HEK293 (cell line): Measurements from ENCODE around the gene GPBP1.

Experiments
- BCL6B ChIP-seq: fragments of 450-650 bp; formaldehyde crosslinking; IDR thresholded peaks from 2 replicates; pipeline ENCODE4 v1.5.1; 2017; ENCODE audit warnings: missing biosample characterization, missing genetic modification characterization
- KLF1 ChIP-seq: fragments of 450-650 bp; formaldehyde crosslinking; IDR thresholded peaks from 2 replicates; pipeline ENCODE4 v1.5.1; 2016; ENCODE audit warnings: missing biosample characterization, missing genetic modification characterization
- KLF7 ChIP-seq: fragments of 450-650 bp; formaldehyde crosslinking; IDR thresholded peaks from 2 replicates; pipeline ENCODE4 v1.5.1; 2016; ENCODE audit warnings: missing biosample characterization, missing genetic modification characterization, borderline replicate concordance
- MZF1 ChIP-seq: fragments of 450-650 bp; formaldehyde crosslinking; IDR thresholded peaks from 2 replicates; pipeline ENCODE4 v1.5.1; 2017; ENCODE audit warnings: missing biosample characterization, missing genetic modification characterization, borderline replicate concordance
- OSR2 ChIP-seq: fragments of 450-650 bp; formaldehyde crosslinking; IDR thresholded peaks from 2 replicates; pipeline ENCODE4 v1.5.1; 2016; ENCODE audit warnings: missing biosample characterization, missing genetic modification characterization
- PRDM1 ChIP-seq: fragments of 450-650 bp; formaldehyde crosslinking; IDR thresholded peaks from 2 replicates; pipeline ENCODE4; 2016; ENCODE audit warnings: missing biosample characterization, missing genetic modification characterization
- SP7 ChIP-seq: fragments of 450-650 bp; formaldehyde crosslinking; IDR thresholded peaks from 2 replicates; pipeline ENCODE4 v1.5.1; 2016; ENCODE audit warnings: missing biosample characterization, missing genetic modification characterization
- TCF7L2 ChIP-seq: IDR thresholded peaks from 2 replicates; pipeline ENCODE4 v1.6.1; 2011; ENCODE audit warnings: low read depth, mild to moderate bottlenecking, inconsistent platforms, low read length, moderate library complexity, borderline replicate concordance
- WT1 ChIP-seq: fragments of 450-650 bp; formaldehyde crosslinking; IDR thresholded peaks from 2 replicates; pipeline ENCODE4 v1.5.1; 2016; ENCODE audit warnings: missing biosample characterization, missing genetic modification characterization
- YY1 ChIP-seq: fragments of 450-650 bp; formaldehyde crosslinking; IDR thresholded peaks from 2 replicates; pipeline ENCODE4 v1.5.1; 2018; ENCODE audit warnings: missing biosample characterization, missing genetic modification characterization
- ZNF10 ChIP-seq: fragments of 450-650 bp; formaldehyde crosslinking; IDR thresholded peaks from 2 replicates; pipeline ENCODE4 v1.5.1; 2017; ENCODE audit warnings: missing biosample characterization, missing genetic modification characterization
- ZNF146 ChIP-seq: fragments of 450-650 bp; formaldehyde crosslinking; IDR thresholded peaks from 2 replicates; pipeline ENCODE4 v1.5.1; 2016; ENCODE audit warnings: missing biosample characterization, missing genetic modification characterization
- ZNF184 ChIP-seq: fragments of 450-650 bp; IDR thresholded peaks from 2 replicates; pipeline ENCODE4 v1.5.1; 2018; ENCODE audit warnings: missing biosample characterization, mild to moderate bottlenecking, missing genetic modification characterization
- ZNF302 ChIP-seq: fragments of 450-650 bp; formaldehyde crosslinking; IDR thresholded peaks from 2 replicates; pipeline ENCODE4 v1.5.1; 2016; ENCODE audit warnings: missing biosample characterization, missing genetic modification characterization, low read depth
- ZNF324 ChIP-seq: fragments of 450-650 bp; formaldehyde crosslinking; IDR thresholded peaks from 2 replicates; pipeline ENCODE4 v1.5.1; 2016; ENCODE audit warnings: missing biosample characterization, missing genetic modification characterization
- ZNF654 ChIP-seq: fragments of 450-650 bp; formaldehyde crosslinking; IDR thresholded peaks from 2 replicates; pipeline ENCODE4 v1.5.1; 2016; ENCODE audit warnings: low read depth, missing biosample characterization, missing genetic modification characterization
- ZNF670 ChIP-seq: fragments of 450-650 bp; formaldehyde crosslinking; IDR thresholded peaks from 2 replicates; pipeline ENCODE4 v1.5.1; 2016; ENCODE audit warnings: missing biosample characterization, missing genetic modification characterization, low read depth
- ZNF843 ChIP-seq: fragments of 450-650 bp; formaldehyde crosslinking; IDR thresholded peaks from 2 replicates; pipeline ENCODE4 v1.5.1; 2016; ENCODE audit warnings: missing biosample characterization, missing genetic modification characterization
- ZXDB ChIP-seq: fragments of 450-650 bp; formaldehyde crosslinking; IDR thresholded peaks from 2 replicates; pipeline ENCODE4 v1.5.1; 2016; ENCODE audit warnings: missing biosample characterization, missing genetic modification characterization
- TF ChIP-seq, protein P1 (sequence below): fragments of 450-650 bp; formaldehyde crosslinking; conservative IDR thresholded peaks from 2 replicates; pipeline ENCODE4 v1.5.1; 2016; ENCODE audit warnings: low read depth, missing biosample characterization, missing genetic modification characterization
- TF ChIP-seq, protein P2 (sequence below): fragments of 450-650 bp; formaldehyde crosslinking; IDR thresholded peaks from 2 replicates; pipeline ENCODE4 v1.5.1; 2016; ENCODE audit warnings: missing biosample characterization, missing genetic modification characterization, borderline replicate concordance
- TF ChIP-seq, protein P3 (sequence below): fragments of 450-650 bp; formaldehyde crosslinking; IDR thresholded peaks from 2 replicates; pipeline ENCODE4 v1.5.1; 2016; ENCODE audit warnings: missing biosample characterization, missing genetic modification characterization, borderline replicate concordance

Gene GPBP1

GRCh38 chr5:57302164-57302563, 128.3 kb downstream of the GPBP1 start (continued):
- TF ChIP-seq, protein P1, sequence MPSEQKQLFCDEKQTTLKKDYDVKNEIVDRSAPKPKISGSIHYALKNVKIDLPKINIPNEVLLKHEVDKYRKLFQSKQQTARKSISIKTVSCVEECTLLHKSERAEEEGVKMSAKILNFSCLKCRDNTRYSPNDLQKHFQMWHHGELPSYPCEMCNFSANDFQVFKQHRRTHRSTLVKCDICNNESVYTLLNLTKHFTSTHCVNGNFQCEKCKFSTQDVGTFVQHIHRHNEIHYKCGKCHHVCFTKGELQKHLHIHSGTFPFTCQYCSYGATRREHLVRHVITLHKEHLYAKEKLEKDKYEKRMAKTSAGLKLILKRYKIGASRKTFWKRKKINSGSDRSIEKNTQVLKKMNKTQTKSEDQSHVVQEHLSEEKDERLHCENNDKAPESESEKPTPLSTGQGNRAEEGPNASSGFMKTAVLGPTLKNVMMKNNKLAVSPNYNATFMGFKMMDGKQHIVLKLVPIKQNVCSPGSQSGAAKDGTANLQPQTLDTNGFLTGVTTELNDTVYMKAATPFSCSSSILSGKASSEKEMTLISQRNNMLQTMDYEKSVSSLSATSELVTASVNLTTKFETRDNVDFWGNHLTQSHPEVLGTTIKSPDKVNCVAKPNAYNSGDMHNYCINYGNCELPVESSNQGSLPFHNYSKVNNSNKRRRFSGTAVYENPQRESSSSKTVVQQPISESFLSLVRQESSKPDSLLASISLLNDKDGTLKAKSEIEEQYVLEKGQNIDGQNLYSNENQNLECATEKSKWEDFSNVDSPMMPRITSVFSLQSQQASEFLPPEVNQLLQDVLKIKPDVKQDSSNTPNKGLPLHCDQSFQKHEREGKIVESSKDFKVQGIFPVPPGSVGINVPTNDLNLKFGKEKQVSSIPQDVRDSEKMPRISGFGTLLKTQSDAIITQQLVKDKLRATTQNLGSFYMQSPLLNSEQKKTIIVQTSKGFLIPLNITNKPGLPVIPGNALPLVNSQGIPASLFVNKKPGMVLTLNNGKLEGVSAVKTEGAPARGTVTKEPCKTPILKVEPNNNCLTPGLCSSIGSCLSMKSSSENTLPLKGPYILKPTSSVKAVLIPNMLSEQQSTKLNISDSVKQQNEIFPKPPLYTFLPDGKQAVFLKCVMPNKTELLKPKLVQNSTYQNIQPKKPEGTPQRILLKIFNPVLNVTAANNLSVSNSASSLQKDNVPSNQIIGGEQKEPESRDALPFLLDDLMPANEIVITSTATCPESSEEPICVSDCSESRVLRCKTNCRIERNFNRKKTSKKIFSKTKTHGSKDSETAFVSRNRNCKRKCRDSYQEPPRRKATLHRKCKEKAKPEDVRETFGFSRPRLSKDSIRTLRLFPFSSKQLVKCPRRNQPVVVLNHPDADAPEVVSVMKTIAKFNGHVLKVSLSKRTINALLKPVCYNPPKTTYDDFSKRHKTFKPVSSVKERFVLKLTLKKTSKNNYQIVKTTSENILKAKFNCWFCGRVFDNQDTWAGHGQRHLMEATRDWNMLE (tag by site-specific recombination): 0 out of 2 replicates have a peak, but pooled peaks have one; percentile 34
- TF ChIP-seq, protein P2, sequence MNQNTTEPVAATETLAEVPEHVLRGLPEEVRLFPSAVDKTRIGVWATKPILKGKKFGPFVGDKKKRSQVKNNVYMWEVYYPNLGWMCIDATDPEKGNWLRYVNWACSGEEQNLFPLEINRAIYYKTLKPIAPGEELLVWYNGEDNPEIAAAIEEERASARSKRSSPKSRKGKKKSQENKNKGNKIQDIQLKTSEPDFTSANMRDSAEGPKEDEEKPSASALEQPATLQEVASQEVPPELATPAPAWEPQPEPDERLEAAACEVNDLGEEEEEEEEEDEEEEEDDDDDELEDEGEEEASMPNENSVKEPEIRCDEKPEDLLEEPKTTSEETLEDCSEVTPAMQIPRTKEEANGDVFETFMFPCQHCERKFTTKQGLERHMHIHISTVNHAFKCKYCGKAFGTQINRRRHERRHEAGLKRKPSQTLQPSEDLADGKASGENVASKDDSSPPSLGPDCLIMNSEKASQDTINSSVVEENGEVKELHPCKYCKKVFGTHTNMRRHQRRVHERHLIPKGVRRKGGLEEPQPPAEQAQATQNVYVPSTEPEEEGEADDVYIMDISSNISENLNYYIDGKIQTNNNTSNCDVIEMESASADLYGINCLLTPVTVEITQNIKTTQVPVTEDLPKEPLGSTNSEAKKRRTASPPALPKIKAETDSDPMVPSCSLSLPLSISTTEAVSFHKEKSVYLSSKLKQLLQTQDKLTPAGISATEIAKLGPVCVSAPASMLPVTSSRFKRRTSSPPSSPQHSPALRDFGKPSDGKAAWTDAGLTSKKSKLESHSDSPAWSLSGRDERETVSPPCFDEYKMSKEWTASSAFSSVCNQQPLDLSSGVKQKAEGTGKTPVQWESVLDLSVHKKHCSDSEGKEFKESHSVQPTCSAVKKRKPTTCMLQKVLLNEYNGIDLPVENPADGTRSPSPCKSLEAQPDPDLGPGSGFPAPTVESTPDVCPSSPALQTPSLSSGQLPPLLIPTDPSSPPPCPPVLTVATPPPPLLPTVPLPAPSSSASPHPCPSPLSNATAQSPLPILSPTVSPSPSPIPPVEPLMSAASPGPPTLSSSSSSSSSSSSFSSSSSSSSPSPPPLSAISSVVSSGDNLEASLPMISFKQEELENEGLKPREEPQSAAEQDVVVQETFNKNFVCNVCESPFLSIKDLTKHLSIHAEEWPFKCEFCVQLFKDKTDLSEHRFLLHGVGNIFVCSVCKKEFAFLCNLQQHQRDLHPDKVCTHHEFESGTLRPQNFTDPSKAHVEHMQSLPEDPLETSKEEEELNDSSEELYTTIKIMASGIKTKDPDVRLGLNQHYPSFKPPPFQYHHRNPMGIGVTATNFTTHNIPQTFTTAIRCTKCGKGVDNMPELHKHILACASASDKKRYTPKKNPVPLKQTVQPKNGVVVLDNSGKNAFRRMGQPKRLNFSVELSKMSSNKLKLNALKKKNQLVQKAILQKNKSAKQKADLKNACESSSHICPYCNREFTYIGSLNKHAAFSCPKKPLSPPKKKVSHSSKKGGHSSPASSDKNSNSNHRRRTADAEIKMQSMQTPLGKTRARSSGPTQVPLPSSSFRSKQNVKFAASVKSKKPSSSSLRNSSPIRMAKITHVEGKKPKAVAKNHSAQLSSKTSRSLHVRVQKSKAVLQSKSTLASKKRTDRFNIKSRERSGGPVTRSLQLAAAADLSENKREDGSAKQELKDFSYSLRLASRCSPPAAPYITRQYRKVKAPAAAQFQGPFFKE: no peak
- TF ChIP-seq MZF1 (tag by site-specific recombination) (peak; percentile 75), WT1 (tag by site-specific recombination) (peak; percentile 91), ZNF843 (tag by site-specific recombination) (peak; percentile 74), OSR2 (tag by site-specific recombination) (0 out of 2 replicates have a peak, but pooled peaks have one; percentile 10), KLF7 (tag by site-specific recombination) (no peak), ZNF654 (tag by site-specific recombination) (peak; percentile 16; the same call in 1 of the 2 replicates), ZXDB (tag by site-specific recombination) (peak; percentile 76), YY1 (tag by site-specific recombination) (no peak), ZNF324 (tag by site-specific recombination) (no peak), ZNF302 (tag by site-specific recombination) (no peak), KLF1 (tag by site-specific recombination) (no peak), BCL6B (tag by site-specific recombination) (peak; percentile 90), ZNF146 (no peak), ZNF670 (tag by site-specific recombination) (no peak), SP7 (tag by site-specific recombination) (peak; percentile 78), PRDM1 (tag by site-specific recombination) (no peak), ZNF10 (no peak), TCF7L2 (no peak), ZNF184 (tag by site-specific recombination) (no peak)
- TF ChIP-seq, protein P3, sequence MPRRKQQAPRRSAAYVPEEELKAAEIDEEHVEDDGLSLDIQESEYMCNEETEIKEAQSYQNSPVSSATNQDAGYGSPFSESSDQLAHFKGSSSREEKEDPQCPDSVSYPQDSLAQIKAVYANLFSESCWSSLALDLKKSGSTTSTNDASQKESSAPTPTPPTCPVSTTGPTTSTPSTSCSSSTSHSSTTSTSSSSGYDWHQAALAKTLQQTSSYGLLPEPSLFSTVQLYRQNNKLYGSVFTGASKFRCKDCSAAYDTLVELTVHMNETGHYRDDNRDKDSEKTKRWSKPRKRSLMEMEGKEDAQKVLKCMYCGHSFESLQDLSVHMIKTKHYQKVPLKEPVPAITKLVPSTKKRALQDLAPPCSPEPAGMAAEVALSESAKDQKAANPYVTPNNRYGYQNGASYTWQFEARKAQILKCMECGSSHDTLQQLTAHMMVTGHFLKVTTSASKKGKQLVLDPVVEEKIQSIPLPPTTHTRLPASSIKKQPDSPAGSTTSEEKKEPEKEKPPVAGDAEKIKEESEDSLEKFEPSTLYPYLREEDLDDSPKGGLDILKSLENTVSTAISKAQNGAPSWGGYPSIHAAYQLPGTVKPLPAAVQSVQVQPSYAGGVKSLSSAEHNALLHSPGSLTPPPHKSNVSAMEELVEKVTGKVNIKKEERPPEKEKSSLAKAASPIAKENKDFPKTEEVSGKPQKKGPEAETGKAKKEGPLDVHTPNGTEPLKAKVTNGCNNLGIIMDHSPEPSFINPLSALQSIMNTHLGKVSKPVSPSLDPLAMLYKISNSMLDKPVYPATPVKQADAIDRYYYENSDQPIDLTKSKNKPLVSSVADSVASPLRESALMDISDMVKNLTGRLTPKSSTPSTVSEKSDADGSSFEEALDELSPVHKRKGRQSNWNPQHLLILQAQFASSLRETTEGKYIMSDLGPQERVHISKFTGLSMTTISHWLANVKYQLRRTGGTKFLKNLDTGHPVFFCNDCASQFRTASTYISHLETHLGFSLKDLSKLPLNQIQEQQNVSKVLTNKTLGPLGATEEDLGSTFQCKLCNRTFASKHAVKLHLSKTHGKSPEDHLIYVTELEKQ (tag by site-specific recombination): peak; percentile 74; the same call in 1 of the 2 replicates
